Progenitor cell of endocrine pancreas (in vitro differentiated cells): ENCODE measurements around the gene TMEM167A. TPM values are rescaled to one million over a fixed set of nuclear protein-coding genes. Genes with fewer than 3 reads are reported as not detected.

ENCODE experiments used
- DNase-seq: peaks from one replicate; pipeline ENCODE4 v3.0.0; 2021; ENCODE audit warnings: low spot score; ENCODE audit not compliant: unreplicated experiment
- H3K27ac Mint-ChIP-seq: 2 replicates; pipeline ENCODE4 v1.8.0; 2021; ENCODE audit warnings: mild to moderate bottlenecking, moderate library complexity, mixed read lengths
- H3K27me3 Mint-ChIP-seq: 2 replicates; pipeline ENCODE4 v1.8.0; 2021; ENCODE audit warnings: mixed read lengths
- H3K36me3 Mint-ChIP-seq: 2 replicates; pipeline ENCODE4 v1.8.0; 2022; ENCODE audit warnings: mixed read lengths; ENCODE audit not compliant: insufficient read depth
- H3K4me1 Mint-ChIP-seq: 2 replicates; pipeline ENCODE4 v1.8.0; 2021; ENCODE audit warnings: low read depth, mixed read lengths
- H3K4me3 Mint-ChIP-seq: 2 replicates; pipeline ENCODE4 v1.8.0; 2021; ENCODE audit warnings: low read depth, mild to moderate bottlenecking, moderate library complexity, mixed read lengths
- H3K9me3 Mint-ChIP-seq: 2 replicates; pipeline ENCODE4 v1.8.0; 2021; ENCODE audit warnings: low read depth, mixed read lengths
- CTCF ChIP-seq: fragments of 200-600 bp; sonication (generic); IDR thresholded peaks from one replicate; pipeline ENCODE4 v1.5.0; 2021; ENCODE audit warnings: antibody characterized with exemption, mild to moderate bottlenecking; ENCODE audit not compliant: unreplicated experiment
- total RNA-seq: library from RNA; stranded (reverse); gene quantifications from 2 replicates; pipeline ENCODE4 v1.2.1, GENCODE V29; 2021

Gene TMEM167A
- total RNA-seq, 1 donor from 2014 or later, result 152 TPM

GRCh38 chr5:83029912-83030311 is 47.3 kb downstream of the TMEM167A start:
- Mint-ChIP-seq H3K4me1 (peaks cover 17% of the 10 kb centered on the region), H3K27me3 (peaks cover 10% of the 10 kb centered on the region), H3K27ac (no peak overlapping the region), H3K9me3 (no peaks in the 10 kb centered on the region), H3K4me3 (no peak overlapping the region), H3K36me3 (no peaks in the 10 kb centered on the region)
- no peak for TF ChIP-seq CTCF
- no peak for DNase-seq

GRCh38 chr5:83026930-83027687 is 50.1 kb downstream of the TMEM167A start:
- Mint-ChIP-seq H3K27me3 (peaks cover 10% of the 10 kb centered on the region), H3K9me3 (no peaks in the 10 kb centered on the region), H3K36me3 (no peaks in the 10 kb centered on the region), H3K27ac (no peak overlapping the region), H3K4me1 (peaks cover 2% of the 10 kb centered on the region), H3K4me3 (no peak overlapping the region)
- DNase-seq, result no peak
- TF ChIP-seq CTCF, result no peak

- no peak for TF ChIP-seq CTCF
- H3K4me3 Mint-ChIP-seq, result no peak overlapping the region
- H3K36me3 Mint-ChIP-seq, result no peaks in the 10 kb centered on the region
- peaks cover 2% of the 10 kb centered on the region for H3K4me1 Mint-ChIP-seq
- no peak overlapping the region for H3K27ac Mint-ChIP-seq
- DNase-seq, result no peak
- H3K9me3 Mint-ChIP-seq, result no peaks in the 10 kb centered on the region
- H3K27me3 Mint-ChIP-seq, result peaks cover 10% of the 10 kb centered on the region
These were observed 50.7 kb downstream of the TMEM167A start for GRCh38 chr5:83026516-83026915.

- H3K36me3 Mint-ChIP-seq, result no peaks in the 10 kb centered on the region
- no peak overlapping the region for H3K4me3 Mint-ChIP-seq
- peaks cover 10% of the 10 kb centered on the region for H3K27me3 Mint-ChIP-seq
- H3K4me1 Mint-ChIP-seq, result peaks cover 2% of the 10 kb centered on the region
- no peak for TF ChIP-seq CTCF
- no peaks in the 10 kb centered on the region for H3K9me3 Mint-ChIP-seq
- H3K27ac Mint-ChIP-seq, result no peak overlapping the region
- DNase-seq, result no peak
These were observed 51.3 kb downstream of the TMEM167A start for GRCh38 chr5:83025690-83026478.

GRCh38 chr5:83022334-83022733 is 54.9 kb downstream of the TMEM167A start:
- Mint-ChIP-seq H3K4me3 (no peak overlapping the region), H3K4me1 (peaks cover 9% of the 10 kb centered on the region), H3K36me3 (peaks cover 2% of the 10 kb centered on the region), H3K27ac (no peak overlapping the region), H3K9me3 (peaks cover 6% of the 10 kb centered on the region), H3K27me3 (peaks cover 10% of the 10 kb centered on the region)
- no peak for DNase-seq
- TF ChIP-seq CTCF, result no peak
